Colonic mucosa (tissue), 4 donors: ENCODE data around the gene SDK2. TPM values are rescaled to one million over a fixed set of nuclear protein-coding genes. Genes with fewer than 3 reads are reported as not detected.
"Not testable (repeated sequence)": the region's sequence is repeated elsewhere in the genome, so short reads cannot be mapped to it uniquely, and the experiment has no call there.

Experiments
- DNase-seq: peaks from one replicate; pipeline ENCODE4 v3.0.0-alpha.2; 2020
- H3K27ac ChIP-seq: fragments of 200-600 bp; one replicate; pipeline ENCODE4 v1.8.0; 2021
- H3K27me3 ChIP-seq: fragments of 200-600 bp; one replicate; pipeline ENCODE4 v1.8.0; 2021
- H3K36me3 ChIP-seq: fragments of 200-600 bp; one replicate; pipeline ENCODE4 v1.8.0; 2021
- H3K4me1 ChIP-seq: fragments of 200-600 bp; one replicate; pipeline ENCODE4 v1.8.0; 2021; ENCODE audit warnings: mild to moderate bottlenecking
- H3K4me3 ChIP-seq: fragments of 200-600 bp; one replicate; pipeline ENCODE4 v1.8.0; 2021
- H3K9ac ChIP-seq, 2 donors: one replicate each; pipeline ENCODE4 v1.7.0; 2013; ENCODE audit warnings: control low read depth in 2 of 2, low read depth in 2 of 2, low read length in 2 of 2
- H3K9me3 ChIP-seq: fragments of 200-600 bp; one replicate; pipeline ENCODE4 v1.8.0; 2021
- CTCF ChIP-seq: fragments of 200-600 bp; IDR thresholded peaks from one replicate; pipeline ENCODE4 v1.8.0; 2022; ENCODE audit warnings: antibody characterized with exemption, mild to moderate bottlenecking
- intact Hi-C: fragments of 100-400 bp; cut with DNase I; formaldehyde crosslinking; loops from one replicate; pipeline ENCODE4 v1.14.1; 2022
- total RNA-seq, 2 donors: library from RNA; stranded (reverse); fragmentation: NEBNext Ultra II Directional in 1 of 2; extraction: Animal tissue kit (Norgen Biotek cat#: 25700) in 1 of 2; gene quantifications; one replicate each; pipeline ENCODE4 v1.2.1, GENCODE V29; 2021
- donor health status: healthy.
- donor health status: DM: no; HTN: no; CAD: no.
- donor health status: DM: no; HTN: no; CAD: no.

SDK2 gene
- total RNA-seq, 2 donors from 2014 or later = 0.94 to 1.2 TPM

DNA sequence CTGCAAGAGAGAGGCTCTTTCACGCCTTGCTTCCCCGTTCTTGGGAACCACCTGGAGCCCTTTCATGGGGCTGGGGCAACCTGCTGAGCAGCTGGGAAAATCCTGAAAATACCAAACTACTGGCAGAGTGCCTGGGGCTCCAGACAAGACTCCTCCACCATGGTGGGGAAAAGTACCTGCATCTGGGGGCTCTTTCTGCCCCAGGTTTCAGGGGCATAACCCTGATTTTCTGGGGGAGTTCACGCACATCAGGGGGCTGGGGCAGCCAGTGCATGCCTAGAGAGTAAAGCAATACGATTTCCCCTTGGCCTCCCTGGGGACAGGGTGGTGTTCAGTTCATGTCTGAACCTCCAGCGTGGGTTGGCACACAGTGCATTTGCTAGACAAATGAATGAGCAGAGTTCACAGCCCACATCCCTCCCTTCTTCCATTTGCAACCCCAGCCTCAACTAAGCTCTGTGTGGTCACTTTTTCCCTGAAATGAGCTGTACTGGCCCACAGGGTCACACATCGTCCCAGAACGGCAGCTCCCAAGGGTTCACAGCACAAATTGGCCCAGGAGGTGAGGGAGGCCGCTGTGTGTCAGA, 327.2 kb downstream of the SDK2 start:
- Histone ChIP-seq H3K27ac (no peak overlapping the region), H3K4me1 (no peaks in the 10 kb centered on the region), H3K9me3 (no peaks in the 10 kb centered on the region), H3K27me3 (no peaks in the 10 kb centered on the region), H3K9ac (no peak overlapping the region), H3K4me3 (no peak overlapping the region), H3K36me3 (no peaks in the 10 kb centered on the region)
- intact Hi-C loops = no loop called here
- no peak for TF ChIP-seq CTCF
- DNase-seq = no peak

DNA sequence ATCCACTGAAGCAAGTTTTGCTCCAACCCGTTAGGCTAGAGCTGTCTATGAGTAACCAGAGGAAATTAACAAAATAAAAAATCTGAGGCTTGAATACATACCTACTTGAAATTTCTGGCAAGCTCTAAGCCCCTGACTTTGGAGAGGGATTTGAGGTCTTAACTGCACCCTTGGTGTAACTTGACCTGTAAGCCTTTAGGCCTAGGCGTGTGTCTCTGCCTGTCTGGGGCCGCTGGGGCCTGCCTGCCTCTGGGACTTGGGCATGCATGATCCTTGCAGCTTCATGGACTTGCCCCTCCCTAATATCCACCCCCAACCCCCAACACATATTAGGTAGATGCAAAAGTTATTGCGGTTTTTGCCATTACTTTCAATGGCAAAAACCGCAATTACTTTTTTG, 328.8 kb downstream of the SDK2 start:
- H3K27me3 ChIP-seq = no peaks in the 10 kb centered on the region
- H3K9ac ChIP-seq = no peak overlapping the region
- no peaks in the 10 kb centered on the region for H3K9me3 ChIP-seq
- intact Hi-C loops = no loop called here
- H3K36me3 ChIP-seq = no peaks in the 10 kb centered on the region
- no peak for TF ChIP-seq CTCF
- no peaks in the 10 kb centered on the region for H3K4me1 ChIP-seq
- no peak for DNase-seq
- H3K4me3 ChIP-seq = no peak overlapping the region
- no peak overlapping the region for H3K27ac ChIP-seq

DNA sequence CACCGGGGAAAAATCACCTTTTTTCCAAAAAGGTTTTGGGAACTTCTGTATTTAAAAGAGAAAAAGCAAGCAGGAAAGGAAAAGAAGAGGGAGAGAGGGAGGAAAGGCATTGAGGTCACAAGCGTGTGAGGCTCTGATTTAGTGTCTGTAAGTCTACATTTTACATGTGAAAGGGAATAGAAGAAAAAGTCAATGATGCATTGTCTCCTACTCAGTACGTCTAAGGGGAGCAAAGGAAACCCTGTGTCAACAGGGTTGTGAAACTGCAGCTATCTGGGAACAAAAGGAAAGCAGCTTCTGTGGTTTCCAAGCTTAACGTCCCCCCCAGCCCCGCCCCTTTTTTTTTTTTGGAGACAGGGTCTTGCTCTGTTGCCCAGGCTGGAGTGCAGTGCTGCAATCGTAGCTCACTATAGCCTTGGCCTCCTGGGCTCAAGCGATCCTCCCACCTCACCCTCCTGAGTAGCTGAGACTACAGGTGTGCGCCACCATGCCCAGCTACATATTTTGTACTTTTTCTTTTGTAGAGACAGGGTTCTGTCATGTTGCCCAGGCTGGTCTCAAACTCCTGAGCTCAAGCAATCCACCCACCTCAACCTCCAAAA, 330.6 kb downstream of the SDK2 start:
- Histone ChIP-seq H3K36me3 (no peaks in the 10 kb centered on the region), H3K4me1 (no peaks in the 10 kb centered on the region)

DNA sequence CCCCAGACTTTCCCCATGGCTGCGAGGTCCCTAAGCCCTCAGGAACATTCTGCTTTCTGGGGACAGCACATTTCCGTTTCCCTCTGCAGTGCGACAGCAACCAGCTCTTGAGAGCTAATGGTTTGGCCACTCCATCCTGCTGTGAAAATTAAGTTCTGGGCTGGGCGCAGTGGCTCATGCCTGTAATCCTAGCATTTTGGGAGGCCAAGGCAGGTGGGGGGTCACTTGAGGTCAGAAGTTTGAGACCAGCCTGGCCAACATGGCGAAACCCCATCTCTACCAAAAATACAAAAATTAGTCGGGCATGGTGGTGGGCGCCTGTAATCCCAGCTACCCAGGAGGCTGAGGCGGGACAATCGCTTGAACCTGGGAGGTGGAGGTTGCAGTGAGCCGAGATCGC, 331.4 kb downstream of the SDK2 start:
- not testable (repeated sequence) for H3K4me1 ChIP-seq, H3K4me3 ChIP-seq, H3K9me3 ChIP-seq, H3K27me3 ChIP-seq, DNase-seq, H3K36me3 ChIP-seq
- Histone ChIP-seq H3K27ac (peak overlapping the region; percentile 98), H3K9ac (peak overlapping the region in 1 of 2 donors; percentile 100)
- intact Hi-C loops = loop anchor here (5.0 kb wide), 2 partner anchors 54 to 56 kb away; no protein-coding TSS in a partner anchor

More for the DNA sequence above, 330.6 kb downstream of the SDK2 start:
- no peak for TF ChIP-seq CTCF
- Histone ChIP-seq H3K9ac (no peak overlapping the region), H3K9me3 (no peaks in the 10 kb centered on the region), H3K27ac (no peak overlapping the region), H3K27me3 (no peaks in the 10 kb centered on the region), H3K4me3 (no peak overlapping the region)
- intact Hi-C loops = loop anchor here (5.0 kb wide), 2 partner anchors 54 to 56 kb away; no protein-coding TSS in a partner anchor
- DNase-seq = no peak

GRCh38 chr17:73311781-73312641, 332.2 kb downstream of the SDK2 start, which contains the start of gene CDC42EP4:
CDC42EP4 (minus strand) TSS chr17:73312001; CDS start chr17:73286500, 25,501 bp downstream.
- Histone ChIP-seq H3K9me3 (no peaks in the 10 kb centered on the region), H3K4me1 (peaks cover 1% of the 10 kb centered on the region), H3K27ac (peak within 1 kb of the TSS; percentile 98), H3K9ac (peak within 1 kb of the TSS; percentile 100), H3K27me3 (no peaks in the 10 kb centered on the region), H3K36me3 (no peaks in the 10 kb centered on the region), H3K4me3 (peak within 1 kb of the TSS; percentile 97)
- no peak for TF ChIP-seq CTCF
- DNase-seq = peak; percentile 98
- intact Hi-C loops = loop anchor here (5.0 kb wide), 2 partner anchors 55 kb away; no protein-coding TSS in a partner anchor
